Endometrial microvascular endothelial cells (primary cell): ENCODE data around the gene MBNL2. TPM values are rescaled to one million over a fixed set of nuclear protein-coding genes. Genes with fewer than 3 reads are reported as not detected.

Source experiments
- in situ Hi-C: cut with HindIII; loops from 2 replicates; pipeline ENCODE4 v1.10.0; 2017; ENCODE audit warnings: low sequenced_read_pairs, low pct_unique_long_range_greater_than_20kb; ENCODE audit errors: inconsistent ontology term
- total RNA-seq: library from RNA; depleted of rRNA; stranded (reverse); fragments of >200 nt; gene quantifications from one replicate; pipeline ENCODE4 v1.2.3, GENCODE V29; 2015; ENCODE audit errors: inconsistent ontology term

Gene MBNL2
- total RNA-seq, 1 donor from 2014 or later: 76.1 TPM

GRCh38 chr13:97328222-97328790 is 106.2 kb downstream of the MBNL2 start:
- in situ Hi-C loops: loop anchor here (25.0 kb wide), 1 partner anchor 116 kb away; the partner anchor contains the start of gene MBNL2

GRCh38 chr13:97329331-97329730 is 107.2 kb downstream of the MBNL2 start:
- in situ Hi-C loops: loop anchor here (25.0 kb wide), 1 partner anchor 117 kb away; the partner anchor contains the start of gene MBNL2

DNA sequence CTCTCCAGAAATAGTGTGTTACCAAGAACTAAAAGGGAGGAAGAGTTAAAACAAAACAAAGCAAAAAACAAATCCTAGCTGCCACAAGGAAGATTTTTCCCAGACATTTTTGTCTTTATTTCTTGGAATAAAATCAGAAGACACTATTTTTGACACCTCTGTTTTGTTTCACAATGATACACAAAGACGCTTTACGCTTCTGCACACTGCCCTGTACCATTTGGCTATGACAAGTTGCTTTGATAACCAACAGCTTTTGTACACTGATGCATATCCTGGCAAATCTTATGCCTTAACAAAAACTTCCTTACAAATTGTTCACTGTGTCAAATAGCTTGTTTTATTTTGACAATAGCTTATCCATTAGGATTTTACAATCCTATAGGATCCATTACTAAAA is 108.3 kb downstream of the MBNL2 start:
- in situ Hi-C loops: loop anchor here (25.0 kb wide), 1 partner anchor 118 kb away; the partner anchor contains the start of gene MBNL2

DNA sequence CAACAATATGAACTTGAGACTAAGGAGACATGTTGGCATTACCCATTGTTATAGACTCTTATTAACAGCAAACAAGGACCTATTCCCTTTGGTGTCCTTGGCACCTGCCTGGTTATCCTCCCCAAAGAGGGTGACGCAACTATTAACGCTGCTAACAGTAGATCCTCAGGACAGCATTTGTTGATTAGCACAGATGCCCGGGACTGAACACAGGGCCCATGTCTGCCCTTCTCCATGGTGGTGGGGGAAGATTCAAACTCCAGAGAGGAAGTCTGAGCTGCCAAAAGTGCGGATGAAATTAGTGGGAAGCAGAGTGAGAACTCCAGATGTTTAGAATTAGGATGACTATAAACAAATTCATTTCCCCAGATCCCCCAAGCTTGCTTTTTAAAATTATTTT is 110.6 kb downstream of the MBNL2 start:
- in situ Hi-C loops: loop anchor here (25.0 kb wide), 1 partner anchor 120 kb away; the partner anchor contains the start of gene MBNL2

GRCh38 chr13:97333983-97334382 is 111.8 kb downstream of the MBNL2 start:
- in situ Hi-C loops: loop anchor here (25.0 kb wide), 1 partner anchor 122 kb away; the partner anchor contains the start of gene MBNL2

- in situ Hi-C loops: loop anchor here (25.0 kb wide), 1 partner anchor 122 kb away; the partner anchor contains the start of gene MBNL2
Observed at GRCh38 chr13:97334690-97335089, 112.6 kb downstream of the MBNL2 start.

DNA sequence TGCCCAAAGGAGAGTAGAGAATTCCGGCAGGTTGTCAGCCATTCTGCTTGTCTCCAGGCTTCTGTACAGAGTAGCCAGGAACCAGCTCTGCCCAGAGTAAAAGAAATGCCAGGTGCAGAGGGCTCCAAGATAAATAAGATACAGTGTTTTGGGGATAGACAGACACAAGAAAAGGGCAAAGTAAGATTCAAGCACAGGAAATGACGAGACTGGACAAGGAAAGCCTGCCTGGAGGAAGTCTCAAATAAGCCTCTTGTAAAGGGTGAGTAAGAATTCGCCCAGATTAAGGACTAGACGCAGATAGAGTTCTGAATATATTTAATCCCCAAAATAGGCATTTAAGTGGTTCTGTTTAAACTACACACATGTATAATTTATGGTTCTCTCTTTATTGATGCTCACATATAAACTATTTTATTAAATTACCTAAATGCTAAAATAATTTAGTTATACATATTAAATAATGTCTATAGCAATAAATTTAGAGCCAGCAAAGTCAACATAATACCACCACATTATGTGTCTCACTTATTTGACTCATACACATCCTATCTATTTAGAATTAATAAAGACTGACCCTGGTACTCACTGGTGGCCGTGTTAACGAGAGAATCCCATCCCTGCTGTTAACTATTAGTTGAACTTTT is 113.5 kb downstream of the MBNL2 start:
- in situ Hi-C loops: loop anchor here (25.0 kb wide), 1 partner anchor 123 kb away; the partner anchor contains the start of gene MBNL2

GRCh38 chr13:97337985-97338499 is 115.9 kb downstream of the MBNL2 start:
- in situ Hi-C loops: loop anchor here (25.0 kb wide), 1 partner anchor 126 kb away; the partner anchor contains the start of gene MBNL2

GRCh38 chr13:97338571-97338970 is 116.4 kb downstream of the MBNL2 start:
- in situ Hi-C loops: loop anchor here (25.0 kb wide), 1 partner anchor 126 kb away; the partner anchor contains the start of gene MBNL2

DNA sequence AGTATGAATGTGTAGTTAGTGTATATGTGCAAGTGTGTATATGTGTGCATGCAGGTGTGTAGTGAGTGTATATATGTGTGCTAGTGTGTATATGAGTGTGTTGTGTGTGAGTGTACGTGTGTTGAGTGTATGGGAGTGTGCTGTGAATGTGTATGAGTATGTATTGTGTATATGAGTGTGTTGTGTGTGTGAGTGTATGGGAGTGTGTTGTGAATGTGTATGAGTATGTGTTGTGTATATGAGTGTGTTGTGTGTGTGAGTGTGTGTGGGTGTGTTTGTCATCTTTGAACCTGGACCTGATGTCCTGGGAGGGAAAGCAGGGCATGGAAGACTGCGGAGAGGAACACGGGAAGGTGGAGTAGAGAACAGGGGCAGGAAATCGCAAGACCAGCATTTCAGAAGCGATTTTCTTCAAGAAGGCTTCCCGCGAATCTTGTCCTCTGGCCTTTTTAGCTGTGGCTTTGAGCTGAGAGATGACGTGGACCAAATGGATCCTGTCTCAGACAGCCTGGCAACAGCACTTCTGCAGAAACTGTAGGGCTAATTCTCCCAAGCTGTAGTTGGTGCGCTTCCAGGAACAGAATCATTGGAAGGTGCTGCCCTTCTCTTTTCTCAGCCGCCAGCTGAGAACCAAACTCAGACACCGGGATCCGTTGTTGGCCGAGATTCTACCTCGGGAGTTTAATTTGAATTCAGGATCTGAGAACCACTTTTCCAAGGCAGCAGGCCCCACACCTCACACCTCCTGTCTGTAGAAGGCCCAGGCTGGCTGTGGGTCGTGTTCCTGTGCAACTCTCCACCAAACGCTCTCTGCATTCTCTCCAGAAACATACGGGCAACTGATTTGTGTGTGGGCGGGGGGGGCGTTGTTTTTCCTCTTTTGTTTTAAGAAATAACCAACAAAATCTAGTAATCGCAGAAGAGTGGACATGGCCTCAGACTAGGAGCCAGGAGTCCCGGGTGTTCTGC is 117.2 kb downstream of the MBNL2 start:
- in situ Hi-C loops: loop anchor here (25.0 kb wide), 1 partner anchor 127 kb away; the partner anchor contains the start of gene MBNL2

GRCh38 chr13:97339988-97340749 is 118.0 kb downstream of the MBNL2 start:
- in situ Hi-C loops: loop anchor here (25.0 kb wide), 1 partner anchor 128 kb away; the partner anchor contains the start of gene MBNL2

GRCh38 chr13:97341135-97341534 is 119.0 kb downstream of the MBNL2 start:
- in situ Hi-C loops: loop anchor here (25.0 kb wide), 1 partner anchor 129 kb away; the partner anchor contains the start of gene MBNL2

GRCh38 chr13:97342136-97342535 is 120.0 kb downstream of the MBNL2 start:
- in situ Hi-C loops: loop anchor here (25.0 kb wide), 1 partner anchor 130 kb away; the partner anchor contains the start of gene MBNL2

GRCh38 chr13:97342936-97343335 is 120.8 kb downstream of the MBNL2 start:
- in situ Hi-C loops: loop anchor here (25.0 kb wide), 1 partner anchor 131 kb away; the partner anchor contains the start of gene MBNL2

DNA sequence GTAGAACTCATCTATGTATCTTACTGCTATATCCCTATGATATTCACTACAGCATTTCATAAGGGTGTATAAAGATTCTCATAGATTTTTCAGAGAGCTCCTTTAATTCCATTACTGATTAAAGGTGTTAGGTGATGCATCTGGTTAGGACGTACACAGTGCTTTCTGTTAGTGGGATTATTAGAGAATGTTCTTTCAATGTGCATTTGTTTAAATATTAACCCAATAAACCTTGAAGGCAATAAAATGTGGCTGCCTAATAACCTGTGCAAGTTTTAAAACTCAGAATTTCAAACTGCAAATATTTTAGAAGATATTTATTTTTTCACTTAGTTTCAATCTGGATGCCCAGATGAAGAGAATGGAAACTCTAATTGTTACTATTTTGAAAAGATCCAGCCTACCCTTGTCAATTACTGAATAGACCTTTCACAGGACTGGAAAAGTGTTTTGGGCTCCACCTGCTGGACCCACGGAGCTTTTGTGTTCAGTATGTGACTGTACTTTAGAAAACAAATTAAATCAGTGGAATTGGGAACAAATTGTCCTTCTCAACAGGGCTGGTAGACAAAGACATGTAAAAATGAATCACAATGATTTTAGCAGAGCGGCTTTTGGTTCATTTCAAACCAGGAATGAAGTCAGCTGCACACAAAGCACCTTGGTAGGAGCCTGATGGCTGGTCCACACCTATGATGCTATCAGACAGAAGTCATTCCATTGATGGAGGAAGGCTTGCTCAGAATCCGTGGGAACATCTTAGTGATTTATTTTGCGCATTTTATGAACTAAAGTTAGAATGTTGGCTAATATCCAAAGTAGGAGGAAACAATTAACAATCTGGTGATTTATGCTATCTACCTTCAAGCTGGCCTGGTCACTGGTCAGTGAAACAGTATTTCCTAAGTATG is 122.4 kb downstream of the MBNL2 start:
- in situ Hi-C loops: loop anchor here (25.0 kb wide), 1 partner anchor 132 kb away; the partner anchor contains the start of gene MBNL2

- in situ Hi-C loops: loop anchor here (25.0 kb wide), 1 partner anchor 134 kb away; the partner anchor contains the start of gene MBNL2
Observed at GRCh38 chr13:97346097-97346496, 124.0 kb downstream of the MBNL2 start.
